K562 (cell line): Measurements from ENCODE around the gene TRIM71. TPM values are rescaled to one million over a fixed set of nuclear protein-coding genes. Genes with fewer than 3 reads are reported as not detected.

ENCODE experiments used
- ATAC-seq: fragments of 200-7000 bp; cut with Tn5 transposase; 3 replicates; pipeline ENCODE4 v1.9.1; 2020; ENCODE audit warnings: moderate library complexity
- BruUV-seq: library from RNA; stranded (reverse); fragments of 400-500 nt; replicated peaks from 2 replicates; lab custom pipeline; 2021; lab: Mats Ljungman, UMichigan
- CTCF ChIA-PET: fragments of 300-600 bp; formaldehyde crosslinking; extraction: SDS; loops from one replicate; lab custom pipeline; 2021; ENCODE audit warnings: low intra/inter-chr PET ratio; lab: Yijun Ruan, JAX
- POLR2A ChIA-PET: fragments of 300-600, 350-650 bp; sonication (Branson Sonifier 250); formaldehyde crosslinking; extraction: SDS; loops from one replicate; lab custom pipeline; 2021; ENCODE audit warnings: antibody characterized with exemption, inconsistent platforms; lab: Yijun Ruan, JAX
- DNase-seq, 4 experiments: peaks; one replicate each; pipeline versions ENCODE4 v3.0.0 to v3.0.0-alpha.2; 2011 to 2018; ENCODE audit warnings: low spot score in 3 of 4, mixed read lengths in 3 of 4; ENCODE audit errors: extremely low read depth in 1 of 4
- FAIRE-seq: peaks from 2 replicates; lab custom pipeline; 2011; peaks lifted over from hg19 to GRCh38; lab: Jason Lieb, UNC
- H2AFZ ChIP-seq: 2 replicates; pipeline ENCODE4 v1.6.0; 2011; ENCODE audit warnings: low read depth, low read length, control low read depth, inconsistent platforms
- H3K27ac ChIP-seq: fragments of 200-600 bp; 3 replicates; pipeline ENCODE4 v1.8.0; 2011; ENCODE audit warnings: low read depth, mild to moderate bottlenecking, control low read depth, inconsistent platforms, low read length, moderate library complexity, mixed read lengths; ENCODE audit errors: extremely low read depth
- H3K27me3 ChIP-seq, 2 experiments: fragments of 300-600 bp in 1 of 2; 2 replicates in 1 of 2; 3 replicates in 1 of 2; pipeline versions ENCODE4 v1.6.0 to v1.8.0; 2011; ENCODE audit warnings: inconsistent platforms in 2 of 2, low read length in 2 of 2, mild to moderate bottlenecking in 1 of 2, mixed read lengths in 1 of 2, moderate library complexity in 1 of 2; ENCODE audit not compliant: control insufficient read depth in 2 of 2, insufficient read depth in 2 of 2
- H3K36me3 ChIP-seq: fragments of 300-600 bp; 3 replicates; pipeline ENCODE4 v1.8.0; 2011; ENCODE audit warnings: mild to moderate bottlenecking, low read length, inconsistent platforms; ENCODE audit not compliant: control insufficient read depth, insufficient read depth
- H3K4me1 ChIP-seq, 2 experiments: fragments of 200-600 bp in 1 of 2; replicated peaks in 1 of 2; 2 replicates in 1 of 2; 3 replicates in 1 of 2; pipeline versions ENCODE4 v1.5.1 to v1.8.0; 2011; ENCODE audit warnings: inconsistent platforms in 2 of 2, low read length in 2 of 2, mild to moderate bottlenecking in 1 of 2, mixed read lengths in 1 of 2, moderate library complexity in 1 of 2; ENCODE audit not compliant: control insufficient read depth in 2 of 2, insufficient read depth in 2 of 2
- H3K4me2 ChIP-seq: 2 replicates; pipeline ENCODE4 v1.6.1; 2011; ENCODE audit warnings: low read length, control low read depth, inconsistent platforms, mixed read lengths; ENCODE audit not compliant: insufficient read depth
- H3K4me3 ChIP-seq: fragments of 200-600 bp; sonication (generic), shearing (Covaris generic); 2 replicates; pipeline ENCODE4 v1.5.1; 2016; ENCODE audit warnings: control low read depth, inconsistent platforms
- H3K79me2 ChIP-seq: fragments of 200-600 bp; 3 replicates; pipeline ENCODE4 v1.8.0; 2011; ENCODE audit warnings: low read length, inconsistent platforms; ENCODE audit not compliant: control insufficient read depth, insufficient read depth
- H3K9ac ChIP-seq, 2 experiments: 2 replicates each; pipeline versions ENCODE4 v1.6.0 to v1.6.1; 2011; ENCODE audit warnings: low read depth in 2 of 2, low read length in 2 of 2, control low read depth in 1 of 2, inconsistent platforms in 1 of 2, mild to moderate bottlenecking in 1 of 2, mixed read lengths in 1 of 2; ENCODE audit not compliant: insufficient read depth in 1 of 2
- H3K9me1 ChIP-seq: one replicate; pipeline ENCODE4 v1.6.0; 2011; ENCODE audit warnings: inconsistent platforms, mild to moderate bottlenecking, low read length, moderate library complexity; ENCODE audit not compliant: control insufficient read depth, insufficient read depth
- H3K9me3 ChIP-seq: replicated peaks from 2 replicates; pipeline ENCODE4 v1.5.1; 2011; ENCODE audit warnings: low read depth, low read length, inconsistent platforms; ENCODE audit not compliant: control insufficient read depth, insufficient read depth
- H4K20me1 ChIP-seq: replicated peaks from 2 replicates; pipeline ENCODE4 v1.6.1; 2011; ENCODE audit warnings: low read length, inconsistent platforms, mixed read lengths; ENCODE audit not compliant: control insufficient read depth, insufficient read depth
- ATF6 ChIP-seq: sonication (generic); formaldehyde crosslinking; IDR thresholded peaks from 2 replicates; pipeline ENCODE4 v1.4.0; 2020; ENCODE audit warnings: mild to moderate bottlenecking, missing genetic modification reagents
- BDP1 ChIP-seq: IDR thresholded peaks from 3 replicates; pipeline ENCODE4 v1.6.1; 2011; ENCODE audit not compliant: insufficient read length, insufficient read depth
- C11orf30 ChIP-seq: fragments of 450-650 bp; IDR thresholded peaks from 2 replicates; pipeline ENCODE4 v1.6.1; 2016; ENCODE audit warnings: low read depth, mild to moderate bottlenecking
- DNMT1 ChIP-seq: fragments of 450-650 bp; IDR thresholded peaks from 2 replicates; pipeline ENCODE4 v1.6.1; 2016; ENCODE audit warnings: antibody characterized with exemption, mild to moderate bottlenecking
- ETV5 ChIP-seq: sonication (generic); formaldehyde crosslinking; IDR thresholded peaks from 2 replicates; pipeline ENCODE4 v1.4.0; 2020; ENCODE audit warnings: low read depth, mild to moderate bottlenecking, missing genetic modification reagents
- FOXO4 ChIP-seq: fragments of 450-650 bp; formaldehyde crosslinking; IDR thresholded peaks from 2 replicates; pipeline ENCODE4 v1.4.0; 2020; ENCODE audit warnings: mild to moderate bottlenecking, moderate library complexity
- FOXP1 ChIP-seq: sonication (generic); formaldehyde crosslinking; IDR thresholded peaks from 2 replicates; pipeline ENCODE4 v1.8.0; 2022; ENCODE audit warnings: mild to moderate bottlenecking, missing genetic modification reagents
- MBD1 ChIP-seq: fragments of 250-450 bp; sonication (Bioruptor Pico); IDR thresholded peaks from 2 replicates; pipeline ENCODE4 v1.8.0; 2022; ENCODE audit warnings: inconsistent platforms
- MXD1 ChIP-seq: fragments of 250-450 bp; sonication (Bioruptor Pico); IDR thresholded peaks from 2 replicates; pipeline ENCODE4 v1.8.0; 2021; ENCODE audit warnings: borderline replicate concordance, mild to moderate bottlenecking, moderate library complexity; ENCODE audit not compliant: poor library complexity, severe bottlenecking
- RNF2 ChIP-seq: sonication (generic); IDR thresholded peaks from 2 replicates; pipeline ENCODE4 v1.6.1; 2016
- SMC3 ChIP-seq: conservative IDR thresholded peaks from 2 replicates; pipeline ENCODE4 v1.6.1; 2011; ENCODE audit warnings: low read depth, low read length, improper control_type of control experiment; ENCODE audit not compliant: insufficient read depth
- STAT5A ChIP-seq: IDR thresholded peaks from 2 replicates; pipeline ENCODE4 v1.6.1; 2012; ENCODE audit warnings: low read length, inconsistent platforms, borderline replicate concordance
- TGIF2 ChIP-seq: sonication (generic); formaldehyde crosslinking; IDR thresholded peaks from 2 replicates; pipeline ENCODE4 v1.8.1; 2022; ENCODE audit warnings: mild to moderate bottlenecking, missing genetic modification reagents, moderate library complexity
- ZNF778 ChIP-seq: fragments of 450-650 bp; formaldehyde crosslinking; IDR thresholded peaks from 2 replicates; pipeline ENCODE4 v1.4.0; 2020; ENCODE audit warnings: mild to moderate bottlenecking, moderate library complexity
- WGBS: fragments of 100-300 bp; shearing (Covaris generic); methylation state at CpG from one replicate; pipeline ENCODE4 v1.1.6; 2016; ENCODE audit warnings: low coverage, mixed read lengths; ENCODE audit not compliant: insufficient coverage; ENCODE audit errors: missing lambda C conversion rate; 5-methylcytosine and 5-hydroxymethylcytosine counted together
- in situ Hi-C: fragments of 300-500 bp; cut with MboI; formaldehyde crosslinking; loops from 4 replicates; pipeline ENCODE4 v1.15.0; 2018; ENCODE audit warnings: inconsistent platforms, mixed read lengths
- intact Hi-C: fragments of 100-400 bp; cut with micrococcal nuclease; formaldehyde crosslinking; loops from 2 replicates; pipeline ENCODE4 v1.14.2; 2022
- polyA plus RNA-seq, 8 experiments: library from polyadenylated mRNA; depleted of rRNA in 4 of 8; stranded (reverse) in 5 of 8; unstranded in 3 of 8; fragments of >200 nt; fragmentation: Nextera tagmentation in 2 of 8; fragmentation: Illumina TruSeq in 1 of 8; extraction: Ambion mirVana in 2 of 8; extraction: Trizol in 1 of 8; gene quantifications; 2 replicates each; pipeline versions ENCODE4 v1.2.1 to v1.2.3, GENCODE V29; 2011 to 2014; ENCODE audit warnings: inconsistent platforms in 1 of 8, missing spikeins in 1 of 8
- total RNA-seq, 7 experiments: library from RNA; depleted of rRNA in 6 of 7; stranded (reverse); fragments of >200 nt in 6 of 7; fragmentation: Illumina TruSeq in 2 of 7; extraction: Trizol in 2 of 7; gene quantifications; 2 replicates each; pipeline versions ENCODE4 v1.2.1 to v1.2.3, GENCODE V29; 2011 to 2021; ENCODE audit warnings: low replicate concordance in 1 of 7

Gene TRIM71
- total and polyA plus RNA-seq, 9 of the 15 experiments (the other 6 are each of a cell fraction or from before 2014, with no cell fraction given), result 0.04 to 0.11 TPM; not detected in 7

GRCh38 chr3:32862247-32862935 lies 44.6 kb downstream of the TRIM71 start:
- in situ Hi-C loops (no loop called here), intact Hi-C loops (no loop called here)
- ChIA-PET CTCF (no interaction called here), POLR2A (interaction anchor here (2.7 kb wide), 1 partner anchor 10 kb away, joined by 8 read pairs; no protein-coding TSS in a partner anchor)
- BruUV-seq, result no TSS peak
- Histone ChIP-seq H4K20me1 (no peaks in the 10 kb centered on the region), H3K4me2 (no peak overlapping the region), H3K79me2 (no peaks in the 10 kb centered on the region), H3K9me1 (no peaks in the 10 kb centered on the region), H3K36me3 (no peaks in the 10 kb centered on the region), H3K27ac (no peak overlapping the region), H3K9me3 (no peaks in the 10 kb centered on the region), H3K27me3 (peaks cover 29 to 53% of the 10 kb centered on the region in 2 experiments), H2AFZ (no peak overlapping the region), H3K4me1 (no peaks in the 10 kb centered on the region), H3K9ac (no peak overlapping the region), H3K4me3 (no peak overlapping the region)
- 8% methylated on average over 11 of the region's 11 CpGs for WGBS
- FAIRE-seq, result no peak
- TF ChIP-seq ZNF778 (CRISPR knock-in tag), result no peak
- no peak for TF ChIP-seq RNF2
- TF ChIP-seq DNMT1, result no peak
- no peak for TF ChIP-seq MXD1 (CRISPR knock-in tag)
- no peak for TF ChIP-seq MBD1 (CRISPR knock-in tag)
- no peak for TF ChIP-seq STAT5A
- TF ChIP-seq C11orf30, result no peak
- TF ChIP-seq FOXO4 (CRISPR knock-in tag), result no peak
- TF ChIP-seq ATF6 (CRISPR knock-in tag), result no peak
- no peak for TF ChIP-seq SMC3
- no peak for TF ChIP-seq TGIF2 (CRISPR knock-in tag)
- TF ChIP-seq FOXP1, result no peak
- no peak for TF ChIP-seq ETV5 (CRISPR knock-in tag)
- no peak for TF ChIP-seq BDP1
- no peak for ATAC-seq
- DNase-seq, result no peak
